Activated naive CD4-positive, alpha-beta T cell treated with anti-CD3 and anti-CD28 coated beads for 36 hours (primary cell): ENCODE results near the gene ADAM19. TPM values are rescaled to one million over a fixed set of nuclear protein-coding genes. Genes with fewer than 3 reads are reported as not detected.

ENCODE experiments used
- CTCF ChIA-PET: fragments of 350-600 bp; sonication (Branson Sonifier 250); formaldehyde crosslinking; loops from one replicate; lab custom pipeline; 2021; ENCODE audit warnings: antibody characterized with exemption; lab: Charles Lee
- DNase-seq: peaks from one replicate; pipeline ENCODE4 v3.0.0-alpha.2; 2020
- H3K27ac Mint-ChIP-seq: one replicate; pipeline ENCODE4 v1.8.0; 2021; ENCODE audit warnings: mild to moderate bottlenecking, mixed read lengths
- H3K27me3 Mint-ChIP-seq: one replicate; pipeline ENCODE4 v1.8.0; 2021; ENCODE audit warnings: low read depth, mixed read lengths
- H3K36me3 Mint-ChIP-seq: one replicate; pipeline ENCODE4 v1.8.0; 2021; ENCODE audit warnings: low read depth, mixed read lengths
- H3K4me1 Mint-ChIP-seq: one replicate; pipeline ENCODE4 v1.8.0; 2021; ENCODE audit warnings: low read depth, mixed read lengths
- H3K4me3 Mint-ChIP-seq: one replicate; pipeline ENCODE4 v1.8.0; 2021; ENCODE audit warnings: mild to moderate bottlenecking, moderate library complexity, mixed read lengths
- H3K9me3 Mint-ChIP-seq: one replicate; pipeline ENCODE4 v1.8.0; 2021; ENCODE audit warnings: mixed read lengths
- intact Hi-C: fragments of 100-400 bp; cut with micrococcal nuclease; formaldehyde crosslinking; loops from one replicate; pipeline ENCODE4 v1.15.1; 2023
- total RNA-seq, 2 experiments: library from RNA; stranded (reverse); gene quantifications; one replicate each; pipeline ENCODE4 v1.2.3, GENCODE V29; 2021

ADAM19 gene
- total RNA-seq, 2 experiments from 2014 or later: 37.3 to 39.3 TPM

- Mint-ChIP-seq H3K4me3 (no peak overlapping the region), H3K27ac (no peak overlapping the region), H3K27me3 (no peaks in the 10 kb centered on the region), H3K9me3 (no peaks in the 10 kb centered on the region), H3K4me1 (no peaks in the 10 kb centered on the region), H3K36me3 (peaks cover 3% of the 10 kb centered on the region)
- DNase-seq: no peak
- intact Hi-C loops: no loop called here
- CTCF ChIA-PET: interaction anchor here (0.9 kb wide), 1 partner anchor 42 kb away, joined by 3 read pairs; no protein-coding TSS in a partner anchor
These were observed 56.6 kb downstream of the ADAM19 start for GRCh38 chr5:157518963-157519362.

- CTCF ChIA-PET: interaction anchor here (0.5 to 1.5 kb wide), 3 partner anchors 12 to 257 kb away, joined by 3 to 4 read pairs (median 4); partner anchors contain the start of gene LSM11
- no peak overlapping the region for H3K27ac Mint-ChIP-seq
- peaks cover 7% of the 10 kb centered on the region for H3K36me3 Mint-ChIP-seq
- no peak overlapping the region for H3K4me3 Mint-ChIP-seq
- no peaks in the 10 kb centered on the region for H3K27me3 Mint-ChIP-seq
- intact Hi-C loops: no loop called here
- DNase-seq: no peak
- no peaks in the 10 kb centered on the region for H3K4me1 Mint-ChIP-seq
- no peaks in the 10 kb centered on the region for H3K9me3 Mint-ChIP-seq
These were observed 58.8 kb downstream of the ADAM19 start for GRCh38 chr5:157516626-157517325.

- Mint-ChIP-seq H3K27ac (no peak overlapping the region), H3K4me3 (no peak overlapping the region), H3K4me1 (no peaks in the 10 kb centered on the region), H3K9me3 (no peaks in the 10 kb centered on the region), H3K27me3 (no peaks in the 10 kb centered on the region), H3K36me3 (peaks cover 7% of the 10 kb centered on the region)
- peak; percentile 44 for DNase-seq
- intact Hi-C loops: no loop called here
- CTCF ChIA-PET: interaction anchor here (0.9 to 1.5 kb wide), 2 partner anchors 13 to 227 kb away, joined by 4 read pairs; partner anchors contain the start of gene LSM11
These were observed 59.6 kb downstream of the ADAM19 start for GRCh38 chr5:157516006-157516405.

GRCh38 chr5:157514974-157515373 lies 60.6 kb downstream of the ADAM19 start:
- intact Hi-C loops: no loop called here
- no peak overlapping the region for H3K4me3 Mint-ChIP-seq
- CTCF ChIA-PET: no interaction called here
- H3K9me3 Mint-ChIP-seq: no peaks in the 10 kb centered on the region
- H3K27ac Mint-ChIP-seq: no peak overlapping the region
- no peak for DNase-seq
- H3K27me3 Mint-ChIP-seq: no peaks in the 10 kb centered on the region
- H3K36me3 Mint-ChIP-seq: peaks cover 7% of the 10 kb centered on the region
- H3K4me1 Mint-ChIP-seq: no peaks in the 10 kb centered on the region

GRCh38 chr5:157513182-157513581 lies 62.4 kb downstream of the ADAM19 start:
- Mint-ChIP-seq H3K36me3 (peaks cover 11% of the 10 kb centered on the region), H3K9me3 (no peaks in the 10 kb centered on the region), H3K4me1 (peaks cover 2% of the 10 kb centered on the region), H3K27ac (no peak overlapping the region), H3K27me3 (no peaks in the 10 kb centered on the region), H3K4me3 (no peak overlapping the region)
- CTCF ChIA-PET: interaction anchor here (0.5 to 1.1 kb wide), 5 partner anchors 48 to 206 kb away, joined by 3 to 9 read pairs (median 4); no protein-coding TSS in a partner anchor
- intact Hi-C loops: no loop called here
- no peak for DNase-seq

GRCh38 chr5:157511651-157512644 lies 63.6 kb downstream of the ADAM19 start:
- Mint-ChIP-seq H3K4me3 (no peak overlapping the region), H3K27me3 (no peaks in the 10 kb centered on the region), H3K36me3 (peaks cover 15% of the 10 kb centered on the region), H3K9me3 (no peaks in the 10 kb centered on the region), H3K4me1 (peaks cover 2% of the 10 kb centered on the region), H3K27ac (no peak overlapping the region)
- intact Hi-C loops: no loop called here
- DNase-seq: peak; percentile 51
- CTCF ChIA-PET: no interaction called here

- CTCF ChIA-PET: interaction anchor here (0.8 kb wide), 1 partner anchor 35 kb away, joined by 3 read pairs; no protein-coding TSS in a partner anchor
- no peaks in the 10 kb centered on the region for H3K27me3 Mint-ChIP-seq
- no peak overlapping the region for H3K27ac Mint-ChIP-seq
- DNase-seq: no peak
- intact Hi-C loops: no loop called here
- peaks cover 18% of the 10 kb centered on the region for H3K36me3 Mint-ChIP-seq
- H3K9me3 Mint-ChIP-seq: no peaks in the 10 kb centered on the region
- H3K4me3 Mint-ChIP-seq: no peak overlapping the region
- H3K4me1 Mint-ChIP-seq: peaks cover 2% of the 10 kb centered on the region
These were observed 64.9 kb downstream of the ADAM19 start for GRCh38 chr5:157510682-157511081.

- peaks cover 2% of the 10 kb centered on the region for H3K4me1 Mint-ChIP-seq
- CTCF ChIA-PET: no interaction called here
These were observed 66.0 kb downstream of the ADAM19 start for GRCh38 chr5:157509587-157509986.

GRCh38 chr5:157509093-157509492 lies 66.5 kb downstream of the ADAM19 start:
- CTCF ChIA-PET: no interaction called here
- Mint-ChIP-seq H3K4me1 (peaks cover 2% of the 10 kb centered on the region), H3K27me3 (no peaks in the 10 kb centered on the region), H3K36me3 (peaks cover 18% of the 10 kb centered on the region), H3K27ac (no peak overlapping the region), H3K4me3 (no peak overlapping the region), H3K9me3 (no peaks in the 10 kb centered on the region)
- DNase-seq: no peak
- intact Hi-C loops: no loop called here

More at GRCh38 chr5:157509587-157509986, 66.0 kb downstream of the ADAM19 start:
- Mint-ChIP-seq H3K27me3 (no peaks in the 10 kb centered on the region), H3K9me3 (no peaks in the 10 kb centered on the region), H3K27ac (no peak overlapping the region), H3K36me3 (peaks cover 18% of the 10 kb centered on the region), H3K4me3 (no peak overlapping the region)
- intact Hi-C loops: no loop called here
- DNase-seq: no peak

GRCh38 chr5:157506981-157507780 lies 68.4 kb downstream of the ADAM19 start:
- Mint-ChIP-seq H3K4me1 (peaks cover 2% of the 10 kb centered on the region), H3K9me3 (no peaks in the 10 kb centered on the region), H3K27ac (no peak overlapping the region), H3K4me3 (no peak overlapping the region), H3K36me3 (peaks cover 16% of the 10 kb centered on the region), H3K27me3 (no peaks in the 10 kb centered on the region)
- intact Hi-C loops: no loop called here
- no peak for DNase-seq
- CTCF ChIA-PET: no interaction called here

GRCh38 chr5:157506066-157506590 lies 69.4 kb downstream of the ADAM19 start:
- Mint-ChIP-seq H3K4me3 (no peak overlapping the region), H3K4me1 (peaks cover 2% of the 10 kb centered on the region), H3K27me3 (no peaks in the 10 kb centered on the region), H3K9me3 (no peaks in the 10 kb centered on the region), H3K27ac (no peak overlapping the region), H3K36me3 (peaks cover 18% of the 10 kb centered on the region)
- intact Hi-C loops: no loop called here
- CTCF ChIA-PET: interaction anchor here (1.2 kb wide), 1 partner anchor 237 kb away, joined by 3 read pairs; the partner anchor contains the start of gene LSM11
- no peak for DNase-seq
